DND-41 (cell line): ENCODE measurements around the gene FADS1.

Experiments used
- ATAC-seq: fragments of 200-7000 bp; cut with Tn5 transposase; 3 replicates; pipeline ENCODE4 v1.9.1; 2021; ENCODE audit warnings: low read depth; ENCODE audit not compliant: insufficient read depth
- DNase-seq: peaks from one replicate; pipeline ENCODE4 v3.0.0-alpha.2; 2020
- H2AFZ ChIP-seq: 2 replicates; pipeline ENCODE4 v1.6.0; 2012; ENCODE audit warnings: low read depth, low read length
- H3K27ac ChIP-seq: 2 replicates; pipeline ENCODE4 v1.5.1; 2012; ENCODE audit warnings: low read length, inconsistent platforms
- H3K27me3 ChIP-seq: fragments of 200-600 bp; sonication (generic); 2 replicates; pipeline ENCODE4 v1.6.0; 2012; ENCODE audit warnings: low read length, mild to moderate bottlenecking, inconsistent platforms; ENCODE audit not compliant: insufficient read depth, poor library complexity
- H3K36me3 ChIP-seq: 2 replicates; pipeline ENCODE4 v1.5.1; 2012; ENCODE audit warnings: low read length, inconsistent platforms; ENCODE audit not compliant: insufficient read depth
- H3K4me1 ChIP-seq: 2 replicates; pipeline ENCODE4 v1.5.1; 2012; ENCODE audit warnings: mild to moderate bottlenecking, low read length; ENCODE audit not compliant: insufficient read depth
- H3K4me2 ChIP-seq: 2 replicates; pipeline ENCODE4 v1.6.0; 2012; ENCODE audit warnings: mild to moderate bottlenecking, moderate library complexity, low read length, inconsistent platforms; ENCODE audit not compliant: insufficient read depth
- H3K4me3 ChIP-seq, 2 experiments: fragments of 200-600 bp in 1 of 2; shearing (Covaris generic) in 1 of 2; 2 replicates each; pipeline ENCODE4 v1.5.1; 2012 to 2016; ENCODE audit warnings: inconsistent platforms in 2 of 2, low read length in 2 of 2, mild to moderate bottlenecking in 2 of 2, low read depth in 1 of 2, moderate library complexity in 1 of 2
- H3K79me2 ChIP-seq: 2 replicates; pipeline ENCODE4 v1.6.0; 2012; ENCODE audit warnings: low read length, inconsistent platforms; ENCODE audit not compliant: insufficient read depth
- H3K9ac ChIP-seq: 2 replicates; pipeline ENCODE4 v1.6.0; 2012; ENCODE audit warnings: low read depth, mild to moderate bottlenecking, inconsistent platforms, low read length, moderate library complexity
- H3K9me3 ChIP-seq: 2 replicates; pipeline ENCODE4 v1.5.1; 2012; ENCODE audit warnings: low read length, moderate library complexity, mild to moderate bottlenecking, inconsistent platforms; ENCODE audit not compliant: insufficient read depth, severe bottlenecking
- H4K20me1 ChIP-seq: 2 replicates; pipeline ENCODE4 v1.6.0; 2012; ENCODE audit warnings: low read length; ENCODE audit not compliant: insufficient read depth
- EZH2 ChIP-seq: IDR thresholded peaks from 3 replicates; pipeline ENCODE4 v1.6.1; 2012; ENCODE audit warnings: borderline replicate concordance, low read depth, mild to moderate bottlenecking, moderate library complexity, low read length, inconsistent platforms; ENCODE audit not compliant: severe bottlenecking
- TF ChIP-seq, protein P1 (sequence below): IDR thresholded peaks from 2 replicates; pipeline ENCODE4 v1.5.1; 2012; ENCODE audit warnings: borderline replicate concordance, low read length, moderate library complexity, mild to moderate bottlenecking; ENCODE audit not compliant: poor library complexity, severe bottlenecking; ENCODE audit errors: extremely low read depth

The FADS1 gene

GRCh38 chr11:61863548-61864081 is 46.8 kb upstream of the FADS1 start:
- no peak for ATAC-seq
- no peaks in the 10 kb centered on the region for H3K4me1 ChIP-seq

GRCh38 chr11:61862714-61863547 is 46.1 kb upstream of the FADS1 start:
- H3K9me3 ChIP-seq: no peaks in the 10 kb centered on the region
- no peaks in the 10 kb centered on the region for H3K79me2 ChIP-seq
- H4K20me1 ChIP-seq: peaks cover 21% of the 10 kb centered on the region
- H3K9ac ChIP-seq: no peak overlapping the region
- no peak overlapping the region for H3K4me2 ChIP-seq
- ATAC-seq (no peak), DNase-seq (no peak)
- H3K4me1 ChIP-seq: no peaks in the 10 kb centered on the region
- H3K4me3 ChIP-seq: no peak overlapping the region
- no peak overlapping the region for H2AFZ ChIP-seq
- no peak overlapping the region for H3K27ac ChIP-seq
- H3K36me3 ChIP-seq: peaks cover 85% of the 10 kb centered on the region
- no peaks in the 10 kb centered on the region for H3K27me3 ChIP-seq
- no peak for TF ChIP-seq EZH2
- TF ChIP-seq, protein P1, sequence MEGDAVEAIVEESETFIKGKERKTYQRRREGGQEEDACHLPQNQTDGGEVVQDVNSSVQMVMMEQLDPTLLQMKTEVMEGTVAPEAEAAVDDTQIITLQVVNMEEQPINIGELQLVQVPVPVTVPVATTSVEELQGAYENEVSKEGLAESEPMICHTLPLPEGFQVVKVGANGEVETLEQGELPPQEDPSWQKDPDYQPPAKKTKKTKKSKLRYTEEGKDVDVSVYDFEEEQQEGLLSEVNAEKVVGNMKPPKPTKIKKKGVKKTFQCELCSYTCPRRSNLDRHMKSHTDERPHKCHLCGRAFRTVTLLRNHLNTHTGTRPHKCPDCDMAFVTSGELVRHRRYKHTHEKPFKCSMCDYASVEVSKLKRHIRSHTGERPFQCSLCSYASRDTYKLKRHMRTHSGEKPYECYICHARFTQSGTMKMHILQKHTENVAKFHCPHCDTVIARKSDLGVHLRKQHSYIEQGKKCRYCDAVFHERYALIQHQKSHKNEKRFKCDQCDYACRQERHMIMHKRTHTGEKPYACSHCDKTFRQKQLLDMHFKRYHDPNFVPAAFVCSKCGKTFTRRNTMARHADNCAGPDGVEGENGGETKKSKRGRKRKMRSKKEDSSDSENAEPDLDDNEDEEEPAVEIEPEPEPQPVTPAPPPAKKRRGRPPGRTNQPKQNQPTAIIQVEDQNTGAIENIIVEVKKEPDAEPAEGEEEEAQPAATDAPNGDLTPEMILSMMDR: no peak

More at GRCh38 chr11:61863548-61864081, 46.8 kb upstream of the FADS1 start:
- no peak overlapping the region for H3K4me3 ChIP-seq
- H3K27ac ChIP-seq: no peak overlapping the region
- H4K20me1 ChIP-seq: peaks cover 21% of the 10 kb centered on the region
- TF ChIP-seq EZH2: no peak
- TF ChIP-seq, protein P1: no peak
- no peaks in the 10 kb centered on the region for H3K27me3 ChIP-seq
- no peak for DNase-seq
- H3K36me3 ChIP-seq: peaks cover 80% of the 10 kb centered on the region
- H3K9me3 ChIP-seq: no peaks in the 10 kb centered on the region
- no peak overlapping the region for H3K9ac ChIP-seq
- H3K4me2 ChIP-seq: no peak overlapping the region
- no peaks in the 10 kb centered on the region for H3K79me2 ChIP-seq
- H2AFZ ChIP-seq: no peak overlapping the region

- no peaks in the 10 kb centered on the region for H3K9me3 ChIP-seq
- H3K9ac ChIP-seq: no peak overlapping the region
- no peak overlapping the region for H2AFZ ChIP-seq
- H3K4me2 ChIP-seq: no peak overlapping the region
- no peak overlapping the region for H3K4me3 ChIP-seq
- ATAC-seq (no peak), DNase-seq (no peak)
- no peak for TF ChIP-seq EZH2
- TF ChIP-seq, protein P1: no peak
- no peaks in the 10 kb centered on the region for H3K27me3 ChIP-seq
- peaks cover 25% of the 10 kb centered on the region for H4K20me1 ChIP-seq
- H3K36me3 ChIP-seq: peaks cover 95% of the 10 kb centered on the region
- no peak overlapping the region for H3K27ac ChIP-seq
- no peaks in the 10 kb centered on the region for H3K79me2 ChIP-seq
- H3K4me1 ChIP-seq: no peaks in the 10 kb centered on the region
Measured at GRCh38 chr11:61861634-61862033, 44.8 kb upstream of the FADS1 start.
